Stimulated activated CD8-positive, alpha-beta memory T cell treated with anti-CD3 and anti-CD28 coated beads, Interleukin-15, amount 100 ng/mL, for 24 hours (primary cell): ENCODE measurements around the gene ROGDI.
A peak's percentile ranks its signal among the peaks of the same experiment; 100 is the strongest.

Source experiments
- DNase-seq: peaks from one replicate; pipeline ENCODE4 v3.0.0-alpha.2; 2020; ENCODE audit warnings: low read depth

The ROGDI gene

DNA sequence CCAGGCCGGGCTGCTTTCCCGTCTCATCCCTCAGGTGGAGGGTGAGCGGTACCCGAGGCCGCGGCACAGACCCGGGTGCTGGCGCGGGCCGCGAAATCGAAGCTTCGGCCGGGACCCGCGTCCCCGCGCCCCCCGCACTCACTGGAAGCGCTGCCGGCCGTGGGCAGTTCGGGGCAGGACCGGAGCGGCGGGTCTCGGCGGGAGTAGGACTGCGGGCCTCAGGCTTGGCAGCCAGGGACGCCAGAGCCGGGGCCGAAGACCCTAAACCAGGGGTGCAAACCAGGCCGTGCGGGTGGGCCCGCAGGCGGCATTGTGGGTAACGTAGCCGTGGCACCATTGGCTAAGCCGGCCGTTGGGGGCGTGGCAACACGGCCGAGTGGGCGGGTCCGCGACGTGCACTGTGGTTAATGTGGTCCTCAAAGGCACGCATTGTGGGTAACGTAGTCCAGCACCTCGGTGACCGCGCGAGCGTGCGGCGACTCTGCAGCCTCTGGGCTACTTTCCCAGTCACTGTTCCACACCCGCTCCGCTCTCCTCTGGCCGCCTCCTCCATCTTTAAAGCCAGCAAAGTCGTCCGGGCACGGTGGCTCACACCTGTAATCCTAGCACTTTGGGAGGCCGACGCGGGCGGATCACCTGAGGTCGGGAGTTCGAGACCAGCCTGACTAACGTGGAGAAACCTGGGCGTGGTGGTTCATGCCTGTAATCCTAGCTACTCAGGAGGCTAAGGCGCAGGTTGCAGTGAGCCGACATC is 35.4 kb downstream of the ROGDI start, which contains the start of gene ZNF500:
ZNF500 (minus strand) TSS at position 288 of the 754 bp plus-strand sequence. CDS start 1,184 bp downstream, outside the sequence.
- peak; percentile 99 for DNase-seq

DNA sequence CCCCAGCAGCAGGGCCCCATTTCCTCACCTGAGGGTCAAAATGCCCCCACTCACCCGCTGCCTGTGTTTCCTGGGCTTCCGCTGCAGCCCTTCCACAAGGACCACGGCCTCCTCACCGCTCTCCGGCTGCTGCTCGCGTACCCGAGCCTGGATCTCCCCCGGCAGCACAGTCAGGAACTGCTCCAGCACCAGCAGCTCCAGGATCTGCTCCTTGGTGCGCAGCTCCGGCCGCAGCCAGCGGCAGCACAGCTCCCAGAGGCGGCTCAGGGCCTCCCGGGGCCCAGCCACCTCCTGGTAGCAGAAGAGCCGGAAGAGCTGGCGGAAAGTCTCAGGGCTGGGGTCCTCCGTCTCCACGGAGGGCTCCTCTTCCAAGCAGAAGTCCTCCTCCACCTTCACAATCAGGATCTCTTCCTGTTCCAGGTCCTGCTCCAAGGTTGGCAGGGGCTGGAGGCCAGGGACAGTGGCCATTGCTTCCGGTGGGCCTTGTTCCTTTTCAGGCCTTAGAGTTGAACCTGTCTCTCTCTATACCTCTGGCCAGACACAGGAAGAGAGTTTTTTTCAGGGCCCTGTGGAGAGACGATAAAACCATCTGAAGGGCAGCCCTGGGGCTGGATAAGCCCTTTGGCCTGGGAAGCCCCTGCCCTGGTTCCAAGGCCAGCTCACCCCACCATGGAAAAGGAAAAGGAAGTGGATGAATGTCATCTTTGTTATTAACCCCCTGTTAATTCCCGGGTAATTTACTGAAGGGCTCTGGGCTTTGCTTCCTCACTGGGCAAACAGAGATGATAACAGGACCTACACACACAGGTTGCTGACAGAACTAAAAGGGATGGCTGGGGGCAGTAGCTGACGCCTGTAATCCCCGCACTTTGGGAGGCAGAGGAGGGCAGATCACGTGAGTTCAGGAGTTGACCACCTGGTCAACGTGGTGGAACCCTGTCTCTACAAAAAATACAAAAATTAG is 36.6 kb downstream of the ROGDI start:
- DNase-seq = no peak

DNA sequence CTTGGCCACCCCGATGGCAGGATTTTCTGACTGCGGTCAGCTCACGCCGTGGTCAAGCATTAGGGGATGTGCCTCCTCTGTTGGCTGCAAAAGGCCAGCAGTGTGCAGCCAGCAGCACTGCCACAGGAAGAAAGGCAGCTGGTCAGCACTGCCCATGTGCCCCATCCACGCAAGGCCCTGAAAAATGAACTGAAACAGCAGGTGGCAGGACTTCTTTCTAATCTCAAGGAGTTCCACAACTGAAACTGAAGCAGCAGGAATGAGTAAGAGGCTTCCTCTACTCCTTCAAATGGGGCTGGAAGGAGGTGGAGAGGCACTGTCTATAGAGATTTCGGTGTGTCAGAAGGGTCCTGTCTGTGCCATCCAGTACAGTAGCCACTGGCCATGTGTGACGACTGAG is 38.6 kb downstream of the ROGDI start:
- DNase-seq = no peak

DNA sequence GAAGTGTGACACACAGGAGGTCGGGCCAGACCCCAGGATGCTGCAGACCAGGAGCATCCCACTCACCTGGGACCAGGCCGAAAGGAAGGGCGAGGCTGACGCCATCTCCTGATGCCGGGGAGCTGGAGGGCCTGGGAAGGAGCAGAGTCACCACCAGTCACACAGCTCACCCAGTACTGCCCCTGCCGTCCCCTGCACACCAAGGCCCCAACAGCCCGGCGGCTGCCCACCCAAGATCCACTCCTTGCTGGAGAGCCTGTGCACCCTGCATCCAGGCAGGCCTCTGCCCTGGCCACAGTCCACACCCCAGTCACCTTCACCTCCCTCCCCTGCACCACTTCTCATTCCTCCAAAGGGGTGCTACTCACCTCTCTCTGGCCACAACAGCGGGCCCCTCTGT is 40.2 kb downstream of the ROGDI start:
- no peak for DNase-seq

DNA sequence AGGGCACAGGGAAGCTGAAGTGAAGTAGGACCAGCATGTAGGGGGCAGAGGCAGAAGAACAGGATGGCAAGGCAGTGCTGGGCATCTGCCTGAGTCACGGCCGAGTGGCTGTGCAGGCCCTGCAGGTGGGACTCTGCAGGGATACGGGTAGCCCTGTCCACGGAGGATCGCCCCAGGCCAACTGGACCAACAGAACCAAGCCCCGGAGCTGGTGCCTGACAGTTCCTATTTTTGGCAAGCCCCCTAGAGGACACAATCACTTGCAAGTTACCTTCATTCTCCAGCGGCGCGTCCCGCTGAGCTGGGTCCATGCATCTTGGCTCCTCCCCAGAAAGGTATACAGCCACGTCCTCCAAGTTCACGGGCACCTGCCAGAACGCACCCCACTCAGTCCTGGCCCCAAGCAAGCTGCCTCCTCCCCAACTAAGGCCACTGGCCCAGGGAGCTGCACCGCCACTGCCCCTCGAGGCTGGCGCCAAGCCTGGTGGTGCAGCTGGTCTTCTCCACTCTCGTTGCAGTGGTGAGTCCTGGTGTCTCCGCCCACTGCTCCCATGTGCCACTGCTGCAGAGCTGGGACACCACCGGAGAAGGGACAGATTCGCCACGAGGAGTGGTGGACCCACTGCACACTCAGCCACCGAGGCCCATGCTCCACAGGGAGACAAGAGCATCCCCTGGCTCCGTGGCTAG is 42.1 kb downstream of the ROGDI start:
- no peak for DNase-seq

DNA sequence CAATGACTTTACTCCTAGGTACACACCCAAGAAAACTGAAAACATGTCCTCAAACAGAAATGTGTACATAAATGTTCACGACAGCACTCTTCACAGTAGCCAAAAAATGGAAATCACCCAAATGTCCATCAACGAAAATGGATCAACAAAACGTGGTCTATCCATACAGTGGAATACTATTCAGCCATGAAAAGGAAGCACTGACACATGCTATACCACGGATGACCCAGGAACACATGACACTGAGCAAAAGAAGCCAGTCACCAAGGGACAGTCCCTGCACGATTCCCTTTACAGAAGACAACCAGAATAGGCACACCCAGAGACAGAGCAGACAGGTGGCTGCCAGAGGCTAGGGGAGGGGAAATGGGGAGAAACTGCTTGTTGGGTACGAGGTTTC is 46.7 kb downstream of the ROGDI start:
- DNase-seq = no peak

DNA sequence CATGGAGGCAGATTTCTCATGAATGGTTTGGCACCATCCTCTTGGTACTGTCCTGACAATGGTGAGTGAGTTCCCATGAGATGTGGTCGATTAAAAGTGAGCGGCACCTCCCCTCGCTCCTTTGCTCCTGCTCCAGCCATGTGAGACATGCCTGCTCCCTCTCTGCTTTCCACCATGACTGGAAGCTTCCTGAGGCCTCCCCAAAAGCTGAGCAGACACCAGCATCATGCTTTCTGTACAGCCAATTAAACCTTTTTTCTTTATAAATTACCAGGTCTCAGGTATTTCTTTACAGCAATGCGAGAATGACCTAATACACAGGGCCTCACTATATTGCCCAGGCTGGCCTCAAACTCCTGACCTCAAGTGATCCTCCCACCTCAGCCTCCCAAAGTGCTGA is 47.6 kb downstream of the ROGDI start:
- no peak for DNase-seq

DNA sequence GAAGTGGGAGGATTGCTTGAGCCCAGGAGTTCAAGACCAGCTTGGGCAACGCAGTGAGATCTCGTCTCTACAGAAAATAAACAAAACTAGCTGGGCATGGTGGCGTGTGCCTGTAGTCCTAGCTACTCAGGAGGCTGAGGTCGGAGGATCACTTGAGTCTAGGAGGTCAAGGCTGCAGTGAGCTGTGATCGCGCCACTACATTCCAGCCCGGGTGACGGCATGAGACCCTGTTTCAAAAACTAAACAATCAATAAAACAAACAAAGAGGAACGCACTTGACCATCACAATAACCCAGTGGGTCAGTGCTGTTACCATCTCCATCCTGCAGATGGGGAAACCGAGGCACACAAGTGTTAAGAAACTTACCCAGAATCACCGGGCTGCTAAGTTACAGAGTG is 49.2 kb downstream of the ROGDI start:
- DNase-seq = no peak

DNA sequence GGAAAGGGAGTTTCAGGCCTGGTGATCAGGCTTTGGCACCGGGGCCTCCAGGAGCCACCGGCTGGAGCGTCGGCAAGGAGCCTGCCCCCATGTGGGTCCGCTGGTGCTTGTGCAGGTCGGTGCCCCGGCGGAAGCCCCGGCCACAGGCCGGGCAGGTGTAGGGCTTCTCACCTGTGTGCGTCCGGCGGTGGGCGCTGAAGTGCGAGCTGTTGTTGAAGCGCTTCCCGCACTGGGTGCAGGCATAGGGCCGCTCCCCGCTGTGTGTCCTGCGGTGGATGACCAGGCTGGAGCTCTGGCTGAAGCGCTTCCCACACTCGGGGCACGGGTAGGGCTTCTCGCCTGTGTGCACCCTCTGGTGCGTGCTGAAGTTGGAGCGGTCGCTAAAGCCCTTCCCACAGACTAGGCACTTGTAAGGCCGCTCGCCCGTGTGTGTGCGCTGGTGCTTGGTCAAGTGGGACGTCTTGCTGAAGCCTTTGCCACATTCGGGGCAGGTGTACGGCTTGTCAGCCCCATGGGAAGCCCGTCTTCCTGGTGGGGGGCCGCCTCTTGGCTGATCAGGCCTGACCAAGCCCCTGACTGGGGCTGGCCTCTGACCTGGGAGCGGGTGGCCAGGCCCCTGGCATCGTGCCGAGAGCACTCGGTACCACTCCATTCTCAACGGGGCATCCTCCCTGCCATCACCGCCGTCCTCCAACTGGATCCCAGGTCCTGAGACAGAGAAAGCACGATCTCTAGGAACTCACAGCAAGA is 49.9 kb downstream of the ROGDI start:
- DNase-seq = no peak

DNA sequence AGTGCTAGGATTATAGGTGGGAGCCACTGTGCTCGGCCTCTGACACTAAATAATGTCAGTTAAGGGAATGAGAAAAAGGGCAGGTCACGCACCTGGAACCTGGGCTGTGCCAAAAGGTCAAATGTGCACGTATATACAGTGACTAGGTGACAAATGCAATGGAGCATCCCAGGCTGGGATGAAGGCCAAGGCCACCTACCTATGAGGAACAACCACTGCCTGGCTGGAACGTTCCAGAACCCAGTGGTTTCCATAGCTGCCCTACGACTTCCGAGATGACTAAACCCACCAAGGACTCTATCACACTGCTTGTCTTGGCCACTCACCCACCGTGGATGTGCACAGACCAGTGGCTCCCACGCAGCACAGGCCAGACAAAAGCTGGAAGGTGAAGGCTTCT is 51.5 kb downstream of the ROGDI start:
- no peak for DNase-seq

DNA sequence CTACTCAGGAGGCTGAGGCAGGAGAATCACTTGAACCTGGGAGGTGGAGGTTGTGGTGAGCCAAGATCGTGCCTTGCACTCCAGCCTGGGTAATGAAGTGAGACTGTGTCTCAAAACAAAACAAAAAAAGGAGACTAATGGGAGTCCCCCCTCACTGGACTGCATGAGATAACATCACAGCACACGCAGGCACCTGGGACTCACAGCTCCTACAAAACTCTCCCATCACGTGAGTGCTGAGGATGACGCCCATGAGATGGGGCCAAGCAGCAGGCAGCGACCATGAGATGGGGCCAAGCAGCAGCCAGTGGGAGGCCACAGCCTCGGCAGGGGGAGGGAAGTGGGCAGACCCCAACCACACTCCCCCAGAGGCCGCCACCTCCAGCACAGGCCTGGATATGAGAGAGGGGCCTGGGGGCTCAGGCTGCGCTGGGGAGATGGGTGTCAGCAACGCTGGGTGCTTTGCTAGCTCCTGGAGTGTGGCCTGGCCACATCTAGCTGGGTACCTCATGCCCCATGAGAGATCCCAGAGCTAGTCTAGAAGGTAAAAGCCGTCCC is 52.7 kb downstream of the ROGDI start:
- DNase-seq = no peak

DNA sequence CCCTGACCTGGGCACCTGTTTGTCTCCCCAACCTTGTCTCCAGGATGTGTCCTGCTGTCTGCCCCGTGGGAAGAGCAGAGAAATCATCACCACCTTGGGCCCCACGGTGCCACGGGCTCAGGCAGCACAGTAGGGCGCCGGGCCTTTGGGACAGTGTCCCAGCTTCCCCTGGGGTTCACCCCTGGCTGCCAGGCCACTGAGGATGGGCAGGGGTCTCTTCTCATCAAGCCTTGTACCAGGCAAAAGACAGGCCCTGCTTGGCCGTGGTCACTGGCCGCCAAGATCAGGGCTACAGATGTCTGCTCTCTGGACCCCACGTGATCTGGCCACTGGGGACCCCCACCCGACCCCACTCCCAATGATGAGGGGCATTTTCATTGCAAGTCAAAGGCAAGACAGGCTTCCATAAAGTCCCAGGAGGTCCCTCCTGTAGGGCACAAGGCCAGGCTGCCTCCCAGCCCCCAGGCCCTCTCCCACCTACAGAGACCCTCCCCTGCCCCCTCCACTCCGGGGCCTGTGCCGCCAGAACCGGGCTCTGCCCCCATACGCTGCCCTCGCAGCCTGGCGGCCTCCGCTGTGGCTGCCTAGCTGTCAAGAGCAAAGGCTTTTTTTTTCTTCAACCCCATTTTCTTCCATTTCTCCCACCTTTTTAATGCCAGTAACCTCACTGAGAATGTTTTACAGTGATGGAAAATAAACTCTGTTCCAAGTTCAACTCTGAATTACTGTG is 53.6 kb downstream of the ROGDI start:
- no peak for DNase-seq

DNA sequence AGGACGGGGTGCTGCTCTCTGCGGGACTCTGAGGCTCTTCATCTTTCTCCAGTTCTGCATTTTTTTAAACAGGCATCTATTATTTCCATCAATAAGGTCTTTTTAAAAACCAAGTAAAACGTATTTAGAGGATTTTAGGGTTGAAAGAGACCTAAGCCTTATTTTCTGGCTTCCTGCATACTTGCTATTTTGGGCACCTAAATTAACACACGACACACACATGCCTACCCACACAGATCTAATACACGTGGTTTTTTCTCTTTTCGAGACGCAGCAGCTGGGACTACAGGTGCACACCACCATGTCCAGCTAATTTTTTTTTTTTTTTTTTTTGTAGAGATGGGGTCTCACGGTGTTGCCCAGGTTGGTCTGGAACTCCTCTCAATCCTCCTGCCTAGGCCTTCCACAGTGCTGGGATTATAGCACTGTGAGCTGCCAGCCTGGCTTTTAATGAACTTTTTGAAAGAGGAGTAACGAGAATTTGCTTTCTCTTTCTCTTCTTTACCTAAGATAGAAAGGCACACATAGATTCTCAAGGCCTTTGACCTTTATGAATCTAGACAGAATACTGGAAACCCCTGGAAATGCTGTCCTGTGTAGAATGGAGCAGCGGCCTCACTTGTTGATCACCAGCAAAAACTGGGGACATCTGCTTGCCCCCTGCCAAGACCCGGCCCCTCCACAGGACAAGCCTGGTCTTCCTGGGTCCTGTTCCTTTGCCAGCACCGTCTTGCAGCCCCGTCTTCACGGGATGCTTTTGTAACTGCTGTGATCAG is 54.3 kb downstream of the ROGDI start:
- DNase-seq = no peak

DNA sequence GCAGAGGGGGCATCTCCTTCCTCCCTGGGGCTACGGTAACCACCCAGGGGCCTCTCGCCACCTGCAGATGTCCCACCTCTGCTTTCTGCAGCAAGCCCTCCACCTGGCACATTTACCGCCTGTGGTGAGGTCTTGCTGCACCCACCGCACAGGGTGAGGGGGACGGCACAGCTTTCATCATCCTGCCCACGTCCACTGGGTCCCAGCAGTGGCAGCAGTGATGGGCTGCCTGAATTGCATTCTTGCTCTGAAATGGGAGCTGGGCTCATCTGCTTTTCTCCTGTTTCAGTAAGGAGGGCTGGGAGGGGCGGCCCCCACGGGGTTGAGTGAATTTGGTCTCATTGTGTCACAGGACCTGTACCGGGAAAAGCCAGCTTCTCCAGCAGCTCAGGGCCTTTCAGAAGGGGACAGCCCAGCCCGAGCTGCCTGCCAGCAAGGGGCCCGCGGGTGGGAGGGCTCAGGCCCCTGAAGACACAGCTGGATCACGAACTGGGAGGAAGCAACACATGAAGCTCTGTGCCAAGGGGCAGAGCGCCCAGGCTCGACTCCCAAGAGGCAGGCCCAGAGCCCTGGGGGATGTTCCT is 55.4 kb downstream of the ROGDI start:
- DNase-seq = no peak
